Gastrocnemius medialis (tissue), 4 donors: ENCODE results near the gene DISC1. TPM values are rescaled to one million over a fixed set of nuclear protein-coding genes. Genes with fewer than 3 reads are reported as not detected.
A peak's percentile ranks its signal among the peaks of the same experiment; 100 is the strongest.

ENCODE experiments used
- ATAC-seq, 2 donors: fragments of 150-250 bp; one replicate each; pipeline ENCODE4 v1.9.1; 2016
- DNase-seq, 2 donors: peaks; one replicate each; pipeline ENCODE4 v3.0.0-alpha.2; 2019
- H3K27ac ChIP-seq, 4 donors: fragments of 200-600 bp; sonication (generic); 1 replicate in 1 of 4; 2 replicates in 3 of 4; pipeline ENCODE4 v1.5.1; 2016 to 2018; ENCODE audit warnings: mild to moderate bottlenecking in 2 of 4, moderate library complexity in 1 of 4
- H3K27me3 ChIP-seq, 3 donors: fragments of 200-600 bp; sonication (generic) in 2 of 3; 1 replicate in 1 of 3; 2 replicates in 2 of 3; pipeline versions ENCODE4 v1.5.1 to v1.6.0; 2016 to 2019; ENCODE audit warnings: mild to moderate bottlenecking in 1 of 3, moderate library complexity in 1 of 3
- H3K36me3 ChIP-seq, 2 donors: fragments of 200-600 bp; sonication (generic) in 1 of 2; one replicate each; pipeline ENCODE4 v1.5.1; 2017 to 2018
- H3K4me1 ChIP-seq, 2 donors: fragments of 200-600 bp; sonication (generic) in 1 of 2; one replicate each; pipeline ENCODE4 v1.5.1; 2016 to 2017; ENCODE audit warnings: mild to moderate bottlenecking in 2 of 2
- H3K4me3 ChIP-seq, 4 donors: fragments of 200-600 bp; sonication (generic) in 3 of 4; 1 replicate in 1 of 4; 2 replicates in 3 of 4; pipeline ENCODE4 v1.5.1; 2016 to 2019; ENCODE audit warnings: mild to moderate bottlenecking in 2 of 4
- H3K9me3 ChIP-seq, 3 donors: fragments of 200-600 bp; sonication (generic) in 2 of 3; 1 replicate in 1 of 3; 2 replicates in 2 of 3; pipeline ENCODE4 v1.5.1; 2016 to 2019
- POLR2A ChIP-seq, 2 donors: fragments of 450-650 bp; IDR thresholded peaks; one replicate each; pipeline ENCODE4 v1.6.1; 2017; ENCODE audit warnings: antibody characterized with exemption in 2 of 2, mild to moderate bottlenecking in 2 of 2, moderate library complexity in 2 of 2
- in situ Hi-C, 4 donors: fragments of 200-750 bp; cut with MboI; loops; one replicate each; pipeline versions ENCODE4 v1.15.0 to v1.8.0; 2017; ENCODE audit warnings: low sequenced_read_pairs in 4 of 4
- intact Hi-C: fragments of 100-400 bp; cut with DNase I; formaldehyde crosslinking; loops from one replicate; pipeline ENCODE4 v1.15.1; 2023; ENCODE audit warnings: low total_unique reads
- total RNA-seq, 4 donors: library from RNA; depleted of rRNA; stranded (reverse); fragments of >200 nt; gene quantifications; one replicate each; pipeline versions ENCODE4 v1.1.0 to v1.2.3, GENCODE V29; 2016
- TF ChIP-seq, protein P1 (sequence below), 5 experiments: fragments of 450-650 bp in 3 of 5; fragments of 200-600 bp in 2 of 5; sonication (generic) in 2 of 5; IDR thresholded peaks in 4 of 5; conservative IDR thresholded peaks in 1 of 5; 1 replicate in 4 of 5; 2 replicates in 1 of 5; pipeline ENCODE4 v1.5.1; 2016 to 2019; ENCODE audit warnings: antibody characterized with exemption in 5 of 5, mild to moderate bottlenecking in 3 of 5, moderate library complexity in 3 of 5

DISC1 gene
- total RNA-seq, 4 donors from 2014 or later = 2.3 to 5.8 (median 2.6) TPM

DNA sequence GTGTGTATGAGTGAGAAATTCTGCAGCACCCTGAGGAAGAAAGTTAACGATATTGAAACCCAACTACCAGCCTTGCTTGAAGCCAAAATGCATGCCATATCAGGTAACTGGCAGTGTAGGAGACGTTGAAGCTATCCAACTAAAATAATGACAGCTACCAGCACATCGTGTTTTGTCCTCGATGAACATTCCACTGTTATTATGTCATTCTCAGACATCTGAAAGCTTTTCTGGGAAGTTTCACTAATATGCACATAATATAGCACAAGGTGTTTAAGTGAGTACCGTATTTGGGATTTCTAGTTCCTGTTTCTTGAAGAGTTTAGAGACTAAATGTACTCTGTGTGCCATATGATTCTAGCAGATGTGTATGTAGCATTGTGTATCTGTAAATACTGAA is 173.5 kb downstream of the DISC1 start:
- peak overlapping the region; percentile 2 to 69 (median 40) for H3K27ac ChIP-seq
- H3K4me1 ChIP-seq = peaks cover 6 to 15% of the 10 kb centered on the region in 2 donors
- intact Hi-C loops = loop anchor here (5.0 kb wide), 1 partner anchor 158 kb away; no protein-coding TSS in a partner anchor
- DNase-seq (no peak), ATAC-seq (no peak)
- H3K36me3 ChIP-seq = no peaks in the 10 kb centered on the region
- no peaks in the 10 kb centered on the region for H3K9me3 ChIP-seq
- TF ChIP-seq POLR2A (IDR thresholded peaks at IDR 0.05) = no peak
- TF ChIP-seq, protein P1, sequence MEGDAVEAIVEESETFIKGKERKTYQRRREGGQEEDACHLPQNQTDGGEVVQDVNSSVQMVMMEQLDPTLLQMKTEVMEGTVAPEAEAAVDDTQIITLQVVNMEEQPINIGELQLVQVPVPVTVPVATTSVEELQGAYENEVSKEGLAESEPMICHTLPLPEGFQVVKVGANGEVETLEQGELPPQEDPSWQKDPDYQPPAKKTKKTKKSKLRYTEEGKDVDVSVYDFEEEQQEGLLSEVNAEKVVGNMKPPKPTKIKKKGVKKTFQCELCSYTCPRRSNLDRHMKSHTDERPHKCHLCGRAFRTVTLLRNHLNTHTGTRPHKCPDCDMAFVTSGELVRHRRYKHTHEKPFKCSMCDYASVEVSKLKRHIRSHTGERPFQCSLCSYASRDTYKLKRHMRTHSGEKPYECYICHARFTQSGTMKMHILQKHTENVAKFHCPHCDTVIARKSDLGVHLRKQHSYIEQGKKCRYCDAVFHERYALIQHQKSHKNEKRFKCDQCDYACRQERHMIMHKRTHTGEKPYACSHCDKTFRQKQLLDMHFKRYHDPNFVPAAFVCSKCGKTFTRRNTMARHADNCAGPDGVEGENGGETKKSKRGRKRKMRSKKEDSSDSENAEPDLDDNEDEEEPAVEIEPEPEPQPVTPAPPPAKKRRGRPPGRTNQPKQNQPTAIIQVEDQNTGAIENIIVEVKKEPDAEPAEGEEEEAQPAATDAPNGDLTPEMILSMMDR (IDR thresholded peaks at IDR 0.05 in 4 of 5, conservative IDR thresholded peaks at IDR 0.05 in 1 of 5) = no peak
- in situ Hi-C loops = no loop called here
- no peaks in the 10 kb centered on the region for H3K27me3 ChIP-seq
- H3K4me3 ChIP-seq = no peak overlapping the region

DNA sequence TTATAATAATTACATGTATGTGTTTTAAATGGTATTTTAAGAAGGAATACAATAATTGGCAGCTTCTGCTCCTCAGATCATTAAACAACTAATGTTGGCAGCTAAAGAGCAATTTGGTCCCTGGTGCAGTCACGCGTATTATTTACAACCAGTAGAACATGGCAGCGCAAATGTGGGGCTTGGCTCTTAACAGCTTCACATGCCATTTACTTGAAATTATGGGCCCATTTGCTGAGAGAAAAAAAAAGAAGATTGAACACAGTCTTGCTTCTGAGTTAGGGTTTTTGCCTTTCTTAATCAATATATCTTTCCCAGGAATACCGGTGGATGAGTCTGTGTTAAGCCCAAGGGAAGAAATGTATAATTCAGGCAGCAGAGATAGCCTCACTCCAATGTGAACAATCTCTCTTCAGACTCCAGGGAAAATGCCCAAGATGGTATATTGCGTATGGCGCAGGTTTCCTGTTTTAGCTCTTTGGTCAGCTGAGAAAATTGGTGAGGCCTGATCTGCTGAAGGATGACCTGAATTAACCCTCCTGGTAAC is 174.5 kb downstream of the DISC1 start:
- intact Hi-C loops (loop anchor here (5.0 kb wide), 1 partner anchor 159 kb away; no protein-coding TSS in a partner anchor), in situ Hi-C loops (no loop called here)
- no peaks in the 10 kb centered on the region for H3K27me3 ChIP-seq
- H3K9me3 ChIP-seq = no peaks in the 10 kb centered on the region
- TF ChIP-seq POLR2A (IDR thresholded peaks at IDR 0.05) = no peak
- TF ChIP-seq, protein P1 (IDR thresholded peaks at IDR 0.05 in 4 of 5, conservative IDR thresholded peaks at IDR 0.05 in 1 of 5) = no peak
- ATAC-seq = no peak
- DNase-seq = no peak
- peak overlapping the region in 2 of 4 donors; percentile 62 to 69 for H3K27ac ChIP-seq
- peaks cover 6 to 15% of the 10 kb centered on the region in 2 donors for H3K4me1 ChIP-seq
- no peaks in the 10 kb centered on the region for H3K36me3 ChIP-seq
- no peak overlapping the region for H3K4me3 ChIP-seq

DNA sequence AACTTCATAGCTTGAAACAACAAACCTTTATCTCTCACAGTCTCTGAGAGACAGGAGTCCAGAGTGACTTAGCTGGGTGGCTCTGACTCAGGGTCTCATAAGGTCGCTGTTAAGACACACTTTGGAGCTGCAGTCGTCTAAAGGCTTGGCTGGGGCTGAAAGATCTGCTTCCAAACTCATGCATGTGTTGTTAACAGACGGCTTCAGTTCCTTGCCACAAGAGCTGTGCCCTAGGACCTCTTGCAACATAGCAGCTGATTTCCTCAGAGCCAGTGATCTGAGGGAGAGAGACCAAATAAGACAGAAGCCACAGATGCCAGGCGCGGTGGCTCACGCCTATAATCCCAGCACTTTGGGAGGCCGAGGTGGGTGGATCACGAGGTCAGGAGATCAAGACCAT is 176.8 kb downstream of the DISC1 start:
- in situ Hi-C loops (no loop called here), intact Hi-C loops (loop anchor here (5.0 kb wide), 1 partner anchor 161 kb away; no protein-coding TSS in a partner anchor)
- peak overlapping the region; percentile 42 to 70 (median 50) for H3K27ac ChIP-seq
- peaks cover 6 to 15% of the 10 kb centered on the region in 2 donors for H3K4me1 ChIP-seq
- no peak overlapping the region for H3K4me3 ChIP-seq
- DNase-seq (peak; percentile 48 to 89), ATAC-seq (peak; percentile 86 to 87)
- H3K36me3 ChIP-seq = no peaks in the 10 kb centered on the region
- no peaks in the 10 kb centered on the region for H3K27me3 ChIP-seq
- H3K9me3 ChIP-seq = no peaks in the 10 kb centered on the region
- TF ChIP-seq, protein P1 (IDR thresholded peaks at IDR 0.05 in 4 of 5, conservative IDR thresholded peaks at IDR 0.05 in 1 of 5) = no peak
- TF ChIP-seq POLR2A (IDR thresholded peaks at IDR 0.05) = no peak

DNA sequence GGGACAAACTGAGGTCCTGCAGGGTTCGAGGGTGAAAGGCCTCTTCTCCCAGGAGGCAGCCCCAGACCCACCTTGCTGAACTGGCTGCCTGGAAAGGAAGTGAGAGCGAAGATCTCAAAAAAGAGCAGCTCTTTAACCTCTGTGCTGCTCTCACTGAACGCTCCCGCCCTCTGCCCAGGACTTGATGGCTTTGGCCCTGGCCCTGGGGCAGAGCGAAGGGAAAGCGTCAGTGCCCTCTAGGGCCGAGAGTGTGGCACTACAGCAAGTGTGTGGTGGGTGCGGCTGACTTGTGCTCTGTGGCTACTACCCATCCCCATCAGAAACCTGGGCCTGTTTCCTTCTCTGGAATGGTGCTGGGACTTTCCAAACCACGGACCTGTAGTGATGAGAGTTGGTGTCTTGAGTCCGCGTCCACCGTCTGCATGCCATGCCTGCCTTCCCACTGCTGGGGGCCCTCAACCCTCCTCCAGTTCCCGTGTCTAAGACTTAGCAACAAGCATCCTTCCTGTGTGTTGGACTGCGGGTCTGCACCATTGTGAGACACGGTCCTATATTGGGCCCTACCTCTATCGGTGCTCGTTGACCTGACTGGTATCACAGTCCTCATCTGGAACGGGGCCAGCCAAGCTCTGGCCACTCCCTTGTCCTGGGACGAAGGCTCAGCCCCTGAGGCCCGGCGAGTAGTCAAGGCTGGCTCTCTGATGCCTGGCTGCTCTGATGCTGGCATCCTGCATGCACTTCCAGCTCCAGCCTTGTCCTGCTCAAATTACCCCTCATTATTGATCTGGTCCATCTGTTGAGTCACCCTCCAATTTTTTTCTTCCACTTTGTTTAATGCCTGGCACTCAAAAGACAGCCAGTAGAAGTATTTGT is 180.3 kb downstream of the DISC1 start:
- Histone ChIP-seq H3K27ac (peak overlapping the region in 1 of 4 donors; percentile 52), H3K4me1 (no peaks in the 10 kb centered on the region), H3K9me3 (no peaks in the 10 kb centered on the region), H3K4me3 (no peak overlapping the region), H3K36me3 (no peaks in the 10 kb centered on the region), H3K27me3 (no peaks in the 10 kb centered on the region)
- peak; percentile 15 to 55 for DNase-seq
- TF ChIP-seq, protein P1 (IDR thresholded peaks at IDR 0.05 in 4 of 5, conservative IDR thresholded peaks at IDR 0.05 in 1 of 5) = peak; percentile 47 to 75 (median 54)
- no peak for TF ChIP-seq POLR2A (IDR thresholded peaks at IDR 0.05)
- intact Hi-C loops (loop anchor here (1.0 kb wide), 1 partner anchor 51 kb away; no protein-coding TSS in a partner anchor), in situ Hi-C loops (loop anchor here in 1 of 4 donors (5.0 kb wide), 1 partner anchor 50 kb away; no protein-coding TSS in a partner anchor)
- peak; percentile 39 to 61 for ATAC-seq
